ENCODE results near the gene POLR1H.

DNA sequence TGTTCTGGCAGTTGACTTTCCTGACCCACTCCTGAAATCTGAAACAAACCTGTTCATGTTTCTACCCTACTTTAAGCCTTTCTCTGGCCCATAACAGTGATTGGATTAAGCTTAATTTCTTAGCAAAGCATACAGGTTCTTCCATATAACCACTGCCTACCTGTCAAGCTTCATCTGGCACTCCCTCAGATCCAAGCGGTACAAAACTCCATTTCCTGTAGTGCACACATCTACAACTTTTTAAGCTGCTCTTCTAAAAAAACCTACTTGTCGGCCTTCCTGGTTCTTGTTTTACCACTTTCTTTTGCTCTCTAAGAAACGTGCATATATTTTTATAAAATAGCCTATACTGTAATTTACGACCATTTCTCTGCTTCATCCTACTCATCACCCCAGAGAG lies 5.0 kb downstream of the POLR1H start:
- TF ChIP-seq CTCF (IDR thresholded peaks at IDR 0.05) (no peak), POLR2A (IDR thresholded peaks at IDR 0.05) (no peak)
